GM21576 (cell line): ENCODE data around the gene KANSL2.

ENCODE experiments used
- ATAC-seq: cut with Tn5 transposase; IDR thresholded peaks from one replicate; pipeline ENCODE4 v1.9.1; 2021; ENCODE audit warnings: mild to moderate bottlenecking, moderate library complexity; ENCODE audit not compliant: unreplicated experiment

KANSL2 gene

GRCh38 chr12:48613321-48613720 lies 68.7 kb downstream of the KANSL2 start:
- ATAC-seq, result no peak
